GM18511 (cell line): ENCODE results near the gene TGM6.
"Not testable (repeated sequence)": the region's sequence is repeated elsewhere in the genome, so short reads cannot be mapped to it uniquely, and the experiment has no call there.

Experiments
- ATAC-seq: cut with Tn5 transposase; IDR thresholded peaks from one replicate; pipeline ENCODE4 v1.9.1; 2021; ENCODE audit warnings: mild to moderate bottlenecking, moderate library complexity; ENCODE audit not compliant: unreplicated experiment

Gene TGM6

DNA sequence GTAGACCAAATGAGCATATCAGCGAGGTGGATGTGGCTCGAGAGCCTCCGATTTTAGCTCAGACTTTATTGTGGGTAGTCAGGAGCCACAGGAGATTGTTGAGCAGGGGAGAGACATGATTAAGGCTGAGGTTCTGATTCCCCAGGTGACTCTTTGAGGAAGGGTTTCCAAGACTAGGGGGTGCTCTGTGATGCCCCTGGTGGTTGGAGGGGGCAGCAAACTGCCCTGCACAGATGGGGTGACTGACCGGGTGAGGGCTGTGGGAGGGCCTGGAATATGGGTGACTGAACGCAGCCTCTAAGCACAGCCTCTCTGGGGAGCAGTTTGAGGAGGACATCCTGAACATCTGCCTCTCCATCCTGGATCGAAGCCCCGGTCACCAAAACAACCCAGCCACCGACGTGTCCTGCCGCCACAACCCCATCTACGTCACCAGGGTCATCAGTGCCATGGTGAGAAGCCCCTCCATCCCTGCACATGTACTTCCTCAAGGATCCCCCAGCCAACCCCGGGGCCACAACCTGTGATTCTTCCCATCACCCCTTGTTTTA lies 17.0 kb downstream of the TGM6 start:
- no peak for ATAC-seq

DNA sequence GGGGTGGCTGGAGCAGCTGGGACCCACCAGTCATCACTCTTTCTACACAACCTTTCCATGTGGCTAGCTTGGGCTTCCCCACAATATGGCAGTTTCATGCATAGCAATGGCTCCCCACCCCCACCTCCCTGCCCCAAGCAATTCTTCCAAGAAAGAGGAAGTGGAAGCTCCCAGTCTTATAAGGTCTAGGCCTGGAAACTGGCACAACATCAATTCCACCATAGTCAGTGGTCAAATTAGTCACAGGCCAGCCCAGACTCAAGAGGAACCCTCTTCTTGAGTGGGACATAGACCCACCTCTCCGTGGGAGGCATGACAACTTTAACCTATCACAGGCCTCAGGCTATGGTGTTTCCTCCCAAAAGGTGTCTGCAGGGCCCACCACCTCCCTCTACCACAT lies 17.7 kb downstream of the TGM6 start:
- no peak for ATAC-seq

DNA sequence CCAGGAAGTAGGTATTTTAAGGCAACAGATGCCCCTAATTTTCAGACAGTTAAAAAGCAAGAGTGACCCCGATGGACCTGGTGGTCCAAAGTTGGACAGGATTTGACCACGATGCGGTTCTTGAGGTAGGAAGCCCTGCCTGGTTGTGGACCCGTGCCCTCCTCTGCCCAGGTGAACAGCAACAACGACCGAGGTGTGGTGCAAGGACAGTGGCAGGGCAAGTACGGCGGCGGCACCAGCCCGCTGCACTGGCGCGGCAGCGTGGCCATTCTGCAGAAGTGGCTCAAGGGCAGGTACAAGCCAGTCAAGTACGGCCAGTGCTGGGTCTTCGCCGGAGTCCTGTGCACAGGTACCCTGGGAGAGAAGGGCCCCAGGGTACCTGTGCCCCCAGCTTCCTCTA lies 18.7 kb downstream of the TGM6 start:
- no peak for ATAC-seq

GRCh38 chr20:2400290-2400689 lies 19.6 kb downstream of the TGM6 start:
- ATAC-seq: no peak

DNA sequence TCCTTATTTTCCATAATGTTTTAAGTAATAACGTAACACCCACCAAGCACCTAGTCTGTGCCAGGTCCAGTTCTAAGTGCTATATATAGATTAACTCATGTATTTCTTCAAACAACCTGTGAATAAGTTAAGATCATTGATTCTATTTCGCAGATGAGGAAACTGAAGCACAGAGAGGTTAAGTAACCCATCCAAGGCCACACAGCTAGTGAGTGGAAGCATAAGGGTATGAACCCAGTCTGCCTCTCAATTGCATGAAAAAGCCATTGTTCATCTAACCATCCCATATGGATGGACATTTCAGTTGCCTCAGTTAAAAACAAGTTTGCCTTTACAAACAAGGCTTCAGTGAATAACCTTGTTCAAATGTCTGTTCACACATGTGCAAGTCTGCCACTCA lies 20.8 kb downstream of the TGM6 start:
- no peak for ATAC-seq

DNA sequence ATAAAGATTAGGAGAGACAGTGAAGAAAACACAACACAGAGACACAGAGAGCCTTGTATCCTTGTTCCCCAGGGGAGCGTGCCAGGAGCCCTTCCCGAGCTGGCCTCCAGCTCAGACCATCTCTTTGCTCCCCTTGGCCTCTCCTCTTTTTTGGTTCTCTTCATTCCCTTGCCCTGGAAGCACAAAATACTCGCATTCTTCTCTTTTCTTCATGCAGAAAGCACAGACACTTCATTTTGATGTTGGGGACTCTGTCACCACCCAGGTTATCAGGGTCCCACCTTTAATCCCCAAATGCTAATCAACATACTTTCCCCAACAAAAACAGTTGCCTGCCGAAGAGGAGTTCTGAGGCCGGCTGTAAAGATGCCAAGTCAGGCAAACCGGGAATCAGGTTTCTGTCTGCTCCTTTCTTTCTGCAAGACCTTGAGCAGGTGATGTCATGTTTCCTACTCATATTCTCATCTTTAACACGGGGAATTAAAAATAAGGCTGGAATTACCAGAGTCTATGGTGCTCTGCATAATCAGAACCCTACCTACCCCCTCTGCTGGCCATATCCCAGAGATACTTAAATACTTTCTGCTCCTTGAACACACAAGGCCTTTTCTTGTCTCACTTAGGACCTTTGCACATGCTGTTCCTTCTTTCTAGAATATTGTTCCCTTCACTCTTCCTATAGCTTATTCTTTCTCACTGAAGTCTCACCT lies 21.7 kb downstream of the TGM6 start:
- no peak for ATAC-seq

- ATAC-seq: no peak
Observed at GRCh38 chr20:2403291-2404052, 22.8 kb downstream of the TGM6 start.

DNA sequence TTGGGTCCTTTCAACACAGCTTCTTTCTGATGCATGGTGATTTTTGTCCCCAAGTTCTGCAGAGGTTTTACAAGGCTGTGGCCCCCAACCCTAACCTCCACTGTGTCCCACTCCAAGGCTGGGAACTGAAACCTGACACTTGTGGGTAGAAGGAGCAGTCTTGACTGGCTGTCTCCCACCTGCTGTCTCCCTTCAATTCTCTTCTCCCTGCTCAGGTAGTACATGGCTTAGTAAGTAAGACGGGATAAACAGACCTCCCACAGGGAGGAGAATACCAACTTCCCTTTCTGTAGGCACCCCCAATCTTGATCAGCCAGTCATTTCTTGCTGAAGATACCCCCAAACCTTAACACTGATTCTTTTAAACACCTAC lies 25.0 kb downstream of the TGM6 start:
- no peak for ATAC-seq

GRCh38 chr20:2407355-2407754 lies 26.7 kb downstream of the TGM6 start:
- not testable (repeated sequence) for ATAC-seq

DNA sequence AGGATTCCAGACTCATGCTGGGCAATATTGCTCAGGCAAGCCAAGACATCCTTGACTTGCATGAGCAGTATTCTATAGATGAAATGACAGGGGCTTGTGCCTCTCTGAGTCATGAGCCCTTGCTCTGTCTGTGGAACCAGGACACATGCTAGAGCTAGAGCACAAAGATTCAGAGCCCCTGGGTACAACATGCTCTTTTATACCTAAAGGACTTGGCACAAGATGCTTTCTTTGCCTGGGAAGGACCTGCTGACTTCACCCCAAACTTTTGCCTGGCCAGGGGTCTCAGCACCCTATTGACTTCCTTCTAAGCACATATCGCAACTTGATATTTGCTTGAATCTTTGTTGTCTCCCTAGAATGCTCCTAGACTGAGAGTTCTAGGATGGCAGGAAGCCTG lies 27.4 kb downstream of the TGM6 start:
- ATAC-seq: no peak

GRCh38 chr20:2416541-2417212 lies 36.0 kb downstream of the TGM6 start:
- no peak for ATAC-seq

DNA sequence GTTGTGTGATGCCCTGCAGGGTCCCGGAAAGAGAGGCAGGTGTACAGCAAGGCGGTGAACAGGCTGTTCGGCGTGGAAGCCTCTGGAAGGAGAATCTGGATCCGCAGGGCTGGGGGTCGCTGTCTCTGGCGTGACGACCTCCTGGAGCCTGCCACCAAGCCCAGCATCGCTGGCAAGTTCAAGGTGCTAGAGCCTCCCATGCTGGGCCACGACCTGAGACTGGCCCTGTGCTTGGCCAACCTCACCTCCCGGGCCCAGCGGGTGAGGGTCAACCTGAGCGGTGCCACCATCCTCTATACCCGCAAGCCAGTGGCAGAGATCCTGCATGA lies 36.5 kb downstream of the TGM6 start:
- no peak for ATAC-seq

- ATAC-seq: no peak
Observed at GRCh38 chr20:2418388-2418787, 37.7 kb downstream of the TGM6 start.

- no peak for ATAC-seq
Observed at GRCh38 chr20:2420510-2420909, 39.8 kb downstream of the TGM6 start.

DNA sequence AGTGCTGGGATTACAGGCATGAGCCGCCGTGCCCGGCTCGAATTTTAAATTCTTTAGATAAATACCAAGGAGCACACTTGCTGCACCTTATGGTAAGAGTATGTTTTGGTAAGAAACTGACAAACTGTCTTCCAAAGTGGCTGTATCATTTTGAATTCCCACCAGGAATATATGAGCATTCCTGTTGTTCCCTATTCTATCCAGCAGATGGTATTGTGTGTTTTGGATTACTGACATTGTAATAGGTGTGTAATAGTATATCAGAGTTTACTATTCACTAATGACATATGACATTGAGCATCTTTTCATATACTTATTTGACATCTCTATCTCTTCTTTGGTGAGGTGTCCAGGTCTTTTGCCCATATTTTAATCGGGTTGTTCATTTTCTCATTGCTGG lies 40.5 kb downstream of the TGM6 start:
- no peak for ATAC-seq

DNA sequence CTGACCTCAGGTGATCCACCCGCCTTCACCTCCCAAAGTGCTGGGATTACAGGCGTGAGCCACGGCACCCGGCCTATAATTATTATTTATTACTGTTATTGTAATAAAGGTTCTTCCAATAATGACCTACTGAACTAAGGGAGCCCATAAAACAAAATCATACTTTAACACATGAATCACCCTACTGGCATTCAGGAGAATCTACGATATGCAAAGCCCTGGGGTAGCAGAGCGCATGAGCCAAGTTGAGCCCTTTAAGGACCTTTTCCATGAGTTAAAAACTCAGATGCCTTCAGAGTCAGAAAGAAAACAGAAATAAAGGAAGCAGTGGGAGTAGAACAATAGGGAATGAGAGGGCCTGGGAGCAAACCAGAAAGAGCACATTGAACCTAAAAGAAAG lies 48.4 kb downstream of the TGM6 start:
- ATAC-seq: no peak

- ATAC-seq: no peak
Observed at GRCh38 chr20:2430538-2430937, 49.8 kb downstream of the TGM6 start.

DNA sequence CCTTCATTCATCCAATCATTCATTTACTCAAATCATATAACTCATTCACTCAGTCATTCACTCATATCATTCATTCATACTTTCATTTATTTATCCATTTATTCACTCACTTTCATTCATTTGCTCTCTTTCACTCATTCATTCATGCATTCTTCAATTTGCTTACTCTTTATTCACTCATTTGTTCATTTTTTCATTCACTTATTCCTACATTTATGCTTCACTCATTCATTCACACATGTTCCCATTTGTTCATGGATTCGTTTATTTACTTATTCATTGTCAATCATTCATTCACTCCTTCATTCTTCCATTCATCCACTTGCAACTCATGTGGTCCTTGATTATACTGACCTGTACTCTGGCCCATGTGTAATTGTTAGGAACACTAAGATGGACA lies 50.5 kb downstream of the TGM6 start:
- ATAC-seq: no peak

- ATAC-seq: no peak
Observed at GRCh38 chr20:2446845-2447244, 66.1 kb downstream of the TGM6 start.

DNA sequence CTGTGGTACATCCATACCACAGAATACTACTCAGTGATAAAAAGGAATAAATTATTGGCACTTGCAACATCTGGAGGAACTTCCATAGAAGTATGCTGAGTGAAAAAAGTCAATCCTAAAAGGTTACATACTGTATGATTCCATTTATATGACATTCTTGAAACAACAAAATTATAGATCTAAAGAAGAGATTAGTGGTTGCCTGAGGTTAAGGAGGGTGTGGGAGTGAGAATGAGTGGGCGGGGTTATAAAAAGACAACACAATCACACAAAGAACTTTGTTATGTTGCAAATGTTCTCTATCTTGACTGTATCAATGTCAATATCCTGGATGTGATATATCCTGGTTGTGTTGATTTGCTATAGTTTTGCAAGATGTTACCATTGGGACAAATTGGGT lies 68.7 kb downstream of the TGM6 start:
- no peak for ATAC-seq

- ATAC-seq: no peak
Observed at GRCh38 chr20:2451422-2451821, 70.7 kb downstream of the TGM6 start.
